Mucosa of rectum (tissue), 2 donors: ENCODE measurements around the gene UGT1A4.

Experiments used
- H3K27ac ChIP-seq, 2 donors: one replicate each; pipeline ENCODE4 v1.7.0; 2013; ENCODE audit warnings: inconsistent platforms in 2 of 2, low read depth in 2 of 2, low read length in 2 of 2
- H3K27me3 ChIP-seq, 2 donors: one replicate each; pipeline ENCODE4 v1.7.0; 2013; ENCODE audit warnings: low read length in 2 of 2; ENCODE audit not compliant: control insufficient read depth in 2 of 2, insufficient read depth in 2 of 2
- H3K36me3 ChIP-seq, 2 donors: one replicate each; pipeline ENCODE4 v1.7.0; 2013; ENCODE audit warnings: low read length in 2 of 2; ENCODE audit not compliant: control insufficient read depth in 2 of 2, insufficient read depth in 2 of 2
- H3K4me1 ChIP-seq, 2 donors: one replicate each; pipeline ENCODE4 v1.7.0; 2013; ENCODE audit warnings: low read length in 2 of 2, mild to moderate bottlenecking in 1 of 2; ENCODE audit not compliant: control insufficient read depth in 2 of 2, insufficient read depth in 2 of 2
- H3K4me3 ChIP-seq, 2 donors: one replicate each; pipeline ENCODE4 v1.7.0; 2013; ENCODE audit warnings: low read length in 2 of 2
- H3K9ac ChIP-seq, 2 donors: one replicate each; pipeline ENCODE4 v1.7.0; 2013; ENCODE audit warnings: low read length in 2 of 2, low read depth in 1 of 2, mild to moderate bottlenecking in 1 of 2
- H3K9me3 ChIP-seq, 2 donors: one replicate each; pipeline ENCODE4 v1.7.0; 2013; ENCODE audit warnings: low read length in 2 of 2; ENCODE audit not compliant: control insufficient read depth in 2 of 2
- donor health status: healthy.
- donor health status: Normal muscosa, but diverticular disease.

UGT1A4 gene

GRCh38 chr2:233778030-233778429, 59.5 kb downstream of the UGT1A4 start, which contains the start of gene MROH2A:
Gene MROH2A (plus strand): TSS chr2:233778330. CDS start chr2:233779359, 1,029 bp downstream.
- no peaks in the 10 kb centered on the region for H3K27me3 ChIP-seq

DNA sequence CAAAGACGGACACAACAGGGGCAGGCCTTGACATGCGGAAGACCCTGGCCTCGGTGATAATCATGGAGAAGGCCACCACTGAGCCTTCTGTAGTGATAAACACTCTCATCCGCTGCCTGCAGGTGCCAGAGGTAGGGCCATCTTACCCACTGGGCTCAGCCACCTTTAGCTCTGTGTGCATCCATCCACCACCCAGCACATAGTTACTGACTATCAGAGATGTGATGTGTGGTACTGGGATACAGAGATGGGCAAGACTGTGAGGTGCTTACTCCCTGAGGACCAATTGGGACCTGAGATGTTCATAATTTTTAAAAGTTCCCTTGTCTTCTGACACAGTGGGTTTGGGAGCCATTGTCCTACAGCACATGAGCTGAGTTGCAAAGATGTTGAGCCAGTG, 61.2 kb downstream of the UGT1A4 start:
- H3K27me3 ChIP-seq: no peaks in the 10 kb centered on the region
- H3K4me1 ChIP-seq: no peaks in the 10 kb centered on the region
- H3K27ac ChIP-seq: no peak overlapping the region
- no peak overlapping the region for H3K9ac ChIP-seq
- no peaks in the 10 kb centered on the region for H3K36me3 ChIP-seq
- no peak overlapping the region for H3K4me3 ChIP-seq
- H3K9me3 ChIP-seq: peaks cover 0 to 2% of the 10 kb centered on the region in 2 donors

More at GRCh38 chr2:233778030-233778429, 59.5 kb downstream of the UGT1A4 start, which contains the start of gene MROH2A:
- Histone ChIP-seq H3K9ac (no peak within 1 kb of the TSS), H3K4me3 (no peak within 1 kb of the TSS), H3K4me1 (no peaks in the 10 kb centered on the region), H3K9me3 (peaks cover 0 to 2% of the 10 kb centered on the region in 2 donors), H3K27ac (no peak within 1 kb of the TSS), H3K36me3 (no peaks in the 10 kb centered on the region)

- Histone ChIP-seq H3K4me1 (no peaks in the 10 kb centered on the region), H3K27ac (no peak overlapping the region), H3K27me3 (no peaks in the 10 kb centered on the region), H3K36me3 (no peaks in the 10 kb centered on the region), H3K9ac (no peak overlapping the region), H3K4me3 (no peak overlapping the region), H3K9me3 (peaks cover 0 to 2% of the 10 kb centered on the region in 2 donors)
Observed at GRCh38 chr2:233780771-233781170, 62.2 kb downstream of the UGT1A4 start.

GRCh38 chr2:233789554-233789953, 71.0 kb downstream of the UGT1A4 start:
- H3K4me1 ChIP-seq: no peaks in the 10 kb centered on the region
- no peaks in the 10 kb centered on the region for H3K36me3 ChIP-seq
- H3K9ac ChIP-seq: no peak overlapping the region
- no peak overlapping the region for H3K4me3 ChIP-seq
- H3K27ac ChIP-seq: no peak overlapping the region
- peaks cover 0 to 3% of the 10 kb centered on the region in 2 donors for H3K27me3 ChIP-seq
- no peaks in the 10 kb centered on the region for H3K9me3 ChIP-seq

DNA sequence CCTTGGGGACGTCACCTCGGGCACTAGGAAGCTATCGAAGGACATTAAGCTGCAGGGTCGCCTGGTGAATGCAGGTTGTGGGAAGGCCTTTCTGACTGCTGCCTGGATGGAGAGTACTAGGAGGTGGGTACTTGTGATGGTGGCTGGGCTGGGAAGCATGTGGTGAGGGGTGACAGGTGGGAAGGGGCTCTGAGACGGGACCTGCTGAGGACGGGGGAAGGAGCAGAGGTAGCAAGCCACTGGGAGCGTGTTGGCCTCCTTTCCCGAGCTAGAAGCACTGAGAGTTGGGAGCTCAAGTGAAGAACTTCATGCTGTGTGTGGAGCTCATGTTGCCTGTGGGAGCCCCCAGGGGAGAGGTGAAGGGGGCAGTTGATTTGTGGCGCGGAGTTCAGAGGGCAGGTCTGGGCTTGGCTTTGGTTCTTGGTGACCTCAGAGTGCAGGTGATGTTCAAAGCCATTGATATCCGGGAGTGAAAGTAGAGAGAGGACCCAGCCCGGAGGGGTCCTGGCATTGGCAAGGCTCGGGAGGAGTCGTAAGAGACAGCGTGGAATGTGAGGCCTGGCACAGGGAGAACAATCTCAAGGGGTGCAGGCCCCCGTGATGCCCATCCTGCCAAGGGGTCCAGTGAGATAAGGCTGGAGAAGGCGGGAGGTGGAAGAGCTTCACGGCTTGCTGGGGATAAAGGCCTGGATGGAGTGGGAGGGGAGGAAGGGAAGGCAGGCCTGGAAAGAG, 72.8 kb downstream of the UGT1A4 start:
- Histone ChIP-seq H3K4me1 (no peaks in the 10 kb centered on the region), H3K9me3 (no peaks in the 10 kb centered on the region), H3K36me3 (no peaks in the 10 kb centered on the region), H3K4me3 (no peak overlapping the region), H3K9ac (no peak overlapping the region), H3K27ac (no peak overlapping the region), H3K27me3 (peaks cover 0 to 3% of the 10 kb centered on the region in 2 donors)

GRCh38 chr2:233791883-233792329, 73.4 kb downstream of the UGT1A4 start:
- Histone ChIP-seq H3K9ac (no peak overlapping the region), H3K36me3 (no peaks in the 10 kb centered on the region), H3K4me1 (no peaks in the 10 kb centered on the region), H3K27me3 (peaks cover 0 to 3% of the 10 kb centered on the region in 2 donors), H3K27ac (no peak overlapping the region), H3K9me3 (no peaks in the 10 kb centered on the region), H3K4me3 (no peak overlapping the region)

DNA sequence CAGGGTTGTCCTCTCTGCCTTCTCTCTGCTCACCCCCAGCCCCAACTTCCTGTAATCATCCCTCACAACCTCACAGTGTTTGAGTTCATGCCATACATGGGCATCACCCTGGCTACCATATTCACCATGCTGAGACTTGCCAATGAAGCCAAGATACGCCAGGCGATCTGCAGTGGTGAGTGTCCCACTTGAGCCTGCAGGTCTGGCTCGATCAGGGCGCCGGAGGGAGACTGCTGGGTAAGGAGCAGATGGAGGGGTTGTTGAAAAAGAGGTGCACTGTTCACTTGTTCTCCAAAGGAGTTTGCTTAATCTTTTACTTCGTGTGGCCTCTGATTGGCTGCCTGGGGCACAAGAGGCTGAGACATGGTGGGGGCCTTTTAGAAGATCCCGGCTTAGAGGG, 74.2 kb downstream of the UGT1A4 start:
- Histone ChIP-seq H3K9me3 (no peaks in the 10 kb centered on the region), H3K36me3 (no peaks in the 10 kb centered on the region), H3K9ac (no peak overlapping the region), H3K27ac (no peak overlapping the region), H3K4me3 (no peak overlapping the region), H3K27me3 (peaks cover 0 to 3% of the 10 kb centered on the region in 2 donors), H3K4me1 (no peaks in the 10 kb centered on the region)

- H3K4me1 ChIP-seq: no peaks in the 10 kb centered on the region
- H3K9ac ChIP-seq: no peak overlapping the region
- no peak overlapping the region for H3K27ac ChIP-seq
- no peak overlapping the region for H3K4me3 ChIP-seq
- no peaks in the 10 kb centered on the region for H3K9me3 ChIP-seq
- H3K27me3 ChIP-seq: peaks cover 0 to 3% of the 10 kb centered on the region in 2 donors
- H3K36me3 ChIP-seq: no peaks in the 10 kb centered on the region
Observed at GRCh38 chr2:233793465-233794127, 75.1 kb downstream of the UGT1A4 start.

GRCh38 chr2:233794128-233794658, 75.7 kb downstream of the UGT1A4 start:
- Histone ChIP-seq H3K9me3 (no peaks in the 10 kb centered on the region), H3K9ac (no peak overlapping the region), H3K4me1 (no peaks in the 10 kb centered on the region), H3K27ac (no peak overlapping the region), H3K27me3 (peaks cover 0 to 3% of the 10 kb centered on the region in 2 donors), H3K4me3 (no peak overlapping the region), H3K36me3 (no peaks in the 10 kb centered on the region)

DNA sequence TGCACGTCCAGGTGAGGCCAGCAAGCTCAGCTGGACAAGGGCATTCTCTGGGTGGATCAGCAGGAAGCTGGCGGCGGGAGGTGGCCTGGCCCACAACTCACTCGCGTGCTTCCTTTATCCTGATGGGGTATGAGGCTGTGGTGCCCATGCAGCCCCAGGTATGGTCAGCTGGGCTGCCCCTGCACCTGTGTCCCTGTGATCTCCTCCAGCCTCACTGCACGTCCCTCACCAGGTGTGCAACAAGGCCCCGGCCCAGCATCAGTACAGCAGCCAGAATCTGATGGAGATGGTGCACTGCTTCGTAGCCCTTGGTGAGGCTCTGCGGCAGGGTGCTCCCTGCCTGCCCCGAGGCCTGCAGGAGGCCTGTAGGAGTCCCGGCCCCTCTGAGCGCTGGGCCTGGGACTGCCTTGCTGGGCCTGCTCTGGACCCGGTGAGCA, 77.2 kb downstream of the UGT1A4 start:
- no peak overlapping the region for H3K4me3 ChIP-seq
- no peaks in the 10 kb centered on the region for H3K9me3 ChIP-seq
- H3K9ac ChIP-seq: no peak overlapping the region
- H3K27ac ChIP-seq: no peak overlapping the region
- H3K27me3 ChIP-seq: peaks cover 0 to 3% of the 10 kb centered on the region in 2 donors
- no peaks in the 10 kb centered on the region for H3K36me3 ChIP-seq
- no peaks in the 10 kb centered on the region for H3K4me1 ChIP-seq
